GM12872 (cell line): ENCODE results near the gene B3GNT5.

Experiments
- TF ChIP-seq, protein P1 (sequence below): IDR thresholded peaks from 3 replicates; pipeline ENCODE4 v1.5.1; 2011; ENCODE audit warnings: low read depth, mild to moderate bottlenecking, low read length, moderate library complexity; ENCODE audit not compliant: insufficient read depth

Gene B3GNT5

DNA sequence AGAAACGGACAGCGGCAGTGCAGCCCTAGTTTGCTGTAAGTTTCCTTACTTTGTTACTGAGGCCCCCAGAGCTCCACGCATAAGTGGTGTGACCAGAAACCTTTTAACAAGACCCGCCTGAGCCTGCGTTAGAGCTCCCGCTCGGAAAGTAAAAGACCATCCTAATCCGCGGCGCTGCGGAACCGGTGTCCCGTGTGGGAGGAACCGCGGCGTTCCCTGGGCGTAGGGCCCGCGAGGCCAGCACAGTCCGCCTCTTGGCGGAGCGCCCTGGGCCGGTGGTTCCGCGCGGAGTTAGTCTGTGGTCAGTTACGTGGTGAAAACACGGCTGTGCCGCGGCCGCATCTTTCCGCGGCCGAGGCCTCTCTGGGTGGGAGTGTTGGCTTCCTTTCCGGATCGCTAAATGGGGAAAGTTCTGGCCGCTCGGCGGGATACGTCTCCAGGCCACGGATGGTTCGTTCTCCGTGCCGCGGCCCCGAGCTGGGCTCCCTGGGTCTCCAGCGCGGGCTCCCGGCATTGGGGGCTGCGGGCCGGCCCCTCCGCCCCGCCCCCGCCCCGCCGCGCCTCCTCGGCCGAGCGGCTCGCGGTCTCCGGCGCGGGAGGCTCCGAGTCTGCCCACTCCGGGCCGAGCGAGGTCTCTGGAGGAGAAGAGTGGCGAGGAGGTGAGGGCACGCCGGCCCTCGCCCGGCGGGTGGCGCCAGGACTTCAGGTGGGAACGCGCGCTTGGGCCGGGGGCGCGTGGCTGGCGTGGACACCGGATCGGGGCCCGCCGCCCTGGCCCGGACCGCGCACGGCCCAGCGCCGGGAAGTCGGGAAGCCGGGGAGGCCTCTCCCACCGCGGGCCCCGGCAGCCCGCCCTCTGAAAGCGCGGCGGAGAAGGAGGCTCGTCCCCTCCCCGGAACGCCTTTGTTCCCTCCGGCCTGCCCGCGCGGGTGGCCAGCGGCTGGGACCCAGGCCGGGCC is 754 bp downstream of the B3GNT5 start:
- TF ChIP-seq, protein P1, sequence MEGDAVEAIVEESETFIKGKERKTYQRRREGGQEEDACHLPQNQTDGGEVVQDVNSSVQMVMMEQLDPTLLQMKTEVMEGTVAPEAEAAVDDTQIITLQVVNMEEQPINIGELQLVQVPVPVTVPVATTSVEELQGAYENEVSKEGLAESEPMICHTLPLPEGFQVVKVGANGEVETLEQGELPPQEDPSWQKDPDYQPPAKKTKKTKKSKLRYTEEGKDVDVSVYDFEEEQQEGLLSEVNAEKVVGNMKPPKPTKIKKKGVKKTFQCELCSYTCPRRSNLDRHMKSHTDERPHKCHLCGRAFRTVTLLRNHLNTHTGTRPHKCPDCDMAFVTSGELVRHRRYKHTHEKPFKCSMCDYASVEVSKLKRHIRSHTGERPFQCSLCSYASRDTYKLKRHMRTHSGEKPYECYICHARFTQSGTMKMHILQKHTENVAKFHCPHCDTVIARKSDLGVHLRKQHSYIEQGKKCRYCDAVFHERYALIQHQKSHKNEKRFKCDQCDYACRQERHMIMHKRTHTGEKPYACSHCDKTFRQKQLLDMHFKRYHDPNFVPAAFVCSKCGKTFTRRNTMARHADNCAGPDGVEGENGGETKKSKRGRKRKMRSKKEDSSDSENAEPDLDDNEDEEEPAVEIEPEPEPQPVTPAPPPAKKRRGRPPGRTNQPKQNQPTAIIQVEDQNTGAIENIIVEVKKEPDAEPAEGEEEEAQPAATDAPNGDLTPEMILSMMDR, result no peak

DNA sequence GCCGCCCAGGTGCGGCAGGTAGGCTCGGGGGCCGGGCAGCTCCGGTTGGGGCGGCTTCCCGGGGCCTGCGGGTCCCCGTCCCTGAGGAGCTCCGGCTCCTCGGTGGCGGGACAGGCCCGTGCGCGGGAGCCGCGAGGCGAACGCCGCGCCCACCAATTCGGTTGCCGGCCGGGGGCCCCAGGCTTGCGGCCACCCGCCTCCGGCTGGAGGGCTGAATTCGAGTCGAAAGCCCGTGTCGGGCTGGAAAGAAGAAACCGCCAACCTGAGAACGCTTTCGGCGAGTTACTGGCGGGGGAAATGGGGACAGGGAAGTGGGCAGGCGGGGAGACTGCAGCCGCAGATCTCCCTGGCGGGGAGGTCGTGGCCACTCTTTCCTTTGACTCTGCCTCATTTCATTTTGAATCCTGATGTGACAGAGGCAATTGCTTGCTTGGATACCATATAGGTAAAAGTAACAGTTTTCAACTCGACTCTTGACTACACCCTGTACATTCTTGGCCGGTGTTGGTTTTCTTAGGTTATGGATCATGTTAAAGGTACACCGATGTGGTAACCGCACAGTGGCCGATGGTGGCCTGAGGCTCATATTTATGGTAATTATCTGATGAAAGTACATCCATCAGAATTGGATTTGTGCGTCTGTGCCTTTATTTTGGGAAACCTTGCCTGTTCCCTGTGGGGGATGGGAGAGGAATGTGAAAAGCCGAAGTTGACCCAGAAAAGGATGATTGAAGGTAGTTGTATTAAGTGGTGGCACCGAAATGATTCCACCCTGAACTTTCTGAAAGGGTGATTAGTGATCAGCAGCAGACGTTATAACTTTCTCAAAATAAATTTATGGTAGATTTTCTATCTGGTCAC is 1.7 kb downstream of the B3GNT5 start:
- TF ChIP-seq, protein P1, result no peak

DNA sequence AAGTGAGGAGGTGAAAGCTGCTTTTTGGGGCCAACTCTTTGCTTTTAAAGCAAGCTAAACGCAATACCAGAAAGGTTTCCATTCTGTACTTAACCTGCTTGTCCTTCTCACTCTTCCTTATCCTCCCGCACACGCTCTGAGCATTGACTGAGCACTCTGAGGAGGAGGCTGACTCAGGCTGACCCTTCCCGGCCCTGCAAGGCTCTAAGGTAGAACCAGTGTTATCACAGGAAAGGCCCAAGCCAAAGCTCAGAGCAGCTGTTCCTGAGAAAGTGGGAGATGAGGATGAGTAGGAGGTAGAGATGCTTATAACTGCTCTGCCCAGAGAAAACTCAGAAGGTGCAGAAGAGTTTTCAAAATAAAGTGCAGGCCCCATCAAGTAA is 2.3 kb downstream of the B3GNT5 start:
- TF ChIP-seq, protein P1, result no peak

DNA sequence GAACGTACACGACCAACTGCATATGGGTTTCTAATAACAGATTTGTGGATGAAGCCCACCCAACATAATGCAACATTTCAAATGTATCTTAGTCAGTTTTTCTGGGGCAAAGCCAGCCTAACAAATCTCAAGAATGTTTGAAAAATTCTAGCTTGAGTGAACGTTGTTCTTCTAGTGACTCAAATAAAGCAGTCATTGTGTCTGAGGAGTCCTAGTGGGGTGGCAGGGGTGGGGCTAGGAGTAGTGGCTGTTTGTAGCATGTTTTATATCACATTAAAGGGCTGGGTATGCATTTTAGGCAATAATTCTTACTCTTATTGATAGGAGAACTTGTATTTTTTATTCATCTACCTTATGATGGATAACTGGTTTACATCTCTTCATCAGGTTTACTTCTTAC is 6.0 kb downstream of the B3GNT5 start:
- TF ChIP-seq, protein P1, result no peak

DNA sequence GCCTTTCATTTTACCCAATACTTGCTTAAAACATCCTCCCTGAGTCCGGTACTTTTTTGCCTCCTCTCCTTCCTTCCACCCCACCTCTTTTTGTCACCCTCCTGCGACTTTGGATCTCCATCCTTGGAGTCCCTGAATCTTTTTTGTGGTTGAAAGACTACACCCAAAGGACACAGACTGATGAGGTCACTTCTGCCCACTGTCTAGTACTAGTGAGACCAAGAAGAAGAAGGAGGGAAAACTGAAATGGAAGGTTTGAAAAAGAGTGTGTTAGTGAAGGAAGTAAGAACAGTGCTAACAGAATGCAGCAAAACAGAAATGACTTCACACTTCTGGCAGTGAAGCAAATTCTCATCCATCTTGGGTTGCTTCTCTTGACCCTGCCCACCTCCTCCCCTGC is 6.6 kb downstream of the B3GNT5 start:
- TF ChIP-seq, protein P1, result no peak

DNA sequence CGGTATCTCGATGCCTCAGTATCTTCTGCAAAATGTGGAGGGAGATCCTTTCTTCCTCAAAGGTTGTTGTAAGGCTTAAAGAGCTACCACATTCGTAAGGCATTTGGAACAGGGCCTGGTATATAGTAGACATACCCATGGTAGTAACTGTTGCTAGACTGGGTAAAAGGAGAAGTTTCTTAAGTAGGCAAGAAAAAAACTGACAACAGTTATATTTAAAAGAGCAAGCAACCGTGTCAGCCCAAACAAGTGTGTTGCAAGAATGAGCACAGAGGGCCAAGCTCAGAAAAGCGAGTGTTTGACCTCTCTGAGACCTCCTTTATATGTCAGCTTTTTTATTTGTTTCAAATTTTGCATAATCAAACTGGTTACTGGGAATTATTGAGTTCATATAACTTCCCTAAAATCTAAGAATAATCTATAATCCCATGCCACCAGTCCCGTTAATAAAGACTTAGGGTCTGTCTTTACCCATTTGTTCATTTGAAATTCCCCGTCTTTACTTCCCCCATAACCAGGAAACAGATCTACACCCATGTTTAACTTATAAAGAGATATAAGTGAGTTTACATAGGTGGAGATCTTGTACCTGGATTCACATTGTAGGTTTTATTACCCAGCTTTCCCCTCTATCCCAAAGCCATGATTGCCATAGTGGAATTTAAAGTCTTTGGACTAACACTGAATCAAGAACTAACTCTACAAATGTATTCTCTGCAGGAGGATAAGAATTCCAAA is 7.3 kb downstream of the B3GNT5 start:
- TF ChIP-seq, protein P1, result no peak
